Stimulated activated CD4-positive, alpha-beta T cell treated with anti-CD3 and anti-CD28 coated beads, Interleukin-2, amount 100 ng/mL, for 24 hours (primary cell): Measurements from ENCODE around the gene WBP1.
"Not testable (repeated sequence)": the region's sequence is repeated elsewhere in the genome, so short reads cannot be mapped to it uniquely, and the experiment has no call there.

Experiments
- DNase-seq, 2 donors: peaks; one replicate each; pipeline ENCODE4 v3.0.0-alpha.2; 2020

The WBP1 gene

GRCh38 chr2:74428675-74429074 is 29.6 kb upstream of the WBP1 start:
- DNase-seq = no peak

- DNase-seq = no peak
Measured at GRCh38 chr2:74429487-74430451, 28.5 kb upstream of the WBP1 start.

GRCh38 chr2:74430502-74430901 is 27.7 kb upstream of the WBP1 start:
- no peak for DNase-seq

- no peak for DNase-seq
Measured at GRCh38 chr2:74436111-74436805, 22.0 kb upstream of the WBP1 start.

GRCh38 chr2:74436848-74437695 is 21.2 kb upstream of the WBP1 start:
- DNase-seq = no peak

GRCh38 chr2:74438248-74438647 is 20.0 kb upstream of the WBP1 start:
- no peak for DNase-seq

- DNase-seq = no peak
Measured at GRCh38 chr2:74439373-74439772, 18.9 kb upstream of the WBP1 start.

- DNase-seq = no peak
Measured at GRCh38 chr2:74439803-74440377, 18.3 kb upstream of the WBP1 start.

GRCh38 chr2:74440378-74441169 is 17.7 kb upstream of the WBP1 start:
- peak; percentile 49 to 72 for DNase-seq

GRCh38 chr2:74441170-74441689 is 17.0 kb upstream of the WBP1 start:
- no peak for DNase-seq

GRCh38 chr2:74441690-74442482 is 16.4 kb upstream of the WBP1 start, which contains the start of gene RTKN:
TSS of gene RTKN (minus strand) at chr2:74441937. CDS start at chr2:74441816, 121 bp downstream.
- DNase-seq = peak in 1 of 2 donors; percentile 45

GRCh38 chr2:74442483-74443297 is 15.5 kb upstream of the WBP1 start:
- not testable (repeated sequence) for DNase-seq

- DNase-seq = no peak
Measured at GRCh38 chr2:74444498-74445318, 13.5 kb upstream of the WBP1 start.

GRCh38 chr2:74447230-74447999 is 10.8 kb upstream of the WBP1 start:
- DNase-seq = no peak

GRCh38 chr2:74448771-74449170 is 9.5 kb upstream of the WBP1 start:
- DNase-seq = no peak

GRCh38 chr2:74450570-74451190 is 7.6 kb upstream of the WBP1 start:
- no peak for DNase-seq
